Right lobe of liver (tissue), 6 donors: ENCODE results near the gene PEMT. TPM values are rescaled to one million over a fixed set of nuclear protein-coding genes. Genes with fewer than 3 reads are reported as not detected.

ENCODE experiments used
- ATAC-seq, 4 donors: fragments of 200-7000 bp; cut with Tn5 transposase; one replicate each; pipeline ENCODE4 v1.9.1; 2020; ENCODE audit warnings: mild to moderate bottlenecking in 4 of 4, moderate library complexity in 4 of 4
- DNase-seq, 3 donors: peaks; one replicate each; pipeline ENCODE4 v3.0.0-alpha.2; 2020
- H3K27ac ChIP-seq, 3 donors: fragments of 200-600 bp; one replicate each; pipeline ENCODE4 v1.8.0; 2022
- H3K27me3 ChIP-seq, 2 donors: fragments of 200-600 bp; one replicate each; pipeline ENCODE4 v1.8.0; 2022
- H3K36me3 ChIP-seq, 4 donors: fragments of 200-600 bp; sonication (generic) in 1 of 4; one replicate each; pipeline versions ENCODE4 v1.5.1 to v1.8.0; 2017 to 2022; ENCODE audit warnings: control low read depth in 1 of 4
- H3K4me1 ChIP-seq, 4 donors: fragments of 200-600 bp; sonication (generic) in 1 of 4; one replicate each; pipeline versions ENCODE4 v1.5.1 to v1.8.0; 2017 to 2022; ENCODE audit warnings: control low read depth in 1 of 4
- H3K4me3 ChIP-seq, 3 donors: fragments of 200-600 bp; one replicate each; pipeline ENCODE4 v1.8.0; 2022
- H3K9me3 ChIP-seq, 4 donors: fragments of 200-600 bp; sonication (generic) in 1 of 4; one replicate each; pipeline versions ENCODE4 v1.5.1 to v1.8.0; 2017 to 2022; ENCODE audit warnings: control low read depth in 1 of 4
- POLR2A ChIP-seq: fragments of 450-650 bp; IDR thresholded peaks from one replicate; pipeline ENCODE4 v1.6.1; 2017; ENCODE audit warnings: antibody characterized with exemption, mild to moderate bottlenecking
- WGBS: methylation state at CpG from one replicate; pipeline ENCODE4 v1.1.6; 2018; ENCODE audit warnings: low coverage, low lambda C conversion rate; ENCODE audit not compliant: insufficient coverage; ENCODE audit errors: missing lambda C conversion rate; 5-methylcytosine and 5-hydroxymethylcytosine counted together
- intact Hi-C, 2 donors: fragments of 100-400 bp; cut with DNase I; formaldehyde crosslinking; loops; one replicate each; pipeline versions ENCODE4 v1.11.2 to v1.14.1; 2022
- total RNA-seq, 6 experiments: library from RNA; depleted of rRNA in 2 of 6; stranded (reverse); fragments of >200 nt in 2 of 6; fragmentation: NEBNext Ultra II Directional in 3 of 6; extraction: Animal tissue kit (Norgen Biotek cat#: 25700) in 3 of 6; gene quantifications; one replicate each; pipeline versions ENCODE4 v1.1.0 to v1.2.4, GENCODE V29; 2016 to 2023
- TF ChIP-seq, protein P1 (sequence below), 4 donors: fragments of 200-600 bp in 3 of 4; fragments of 450-650 bp in 1 of 4; IDR thresholded peaks; one replicate each; pipeline versions ENCODE4 v1.5.1 to v1.8.0; 2016 to 2022; ENCODE audit warnings: antibody characterized with exemption in 4 of 4, mild to moderate bottlenecking in 2 of 4
- donor health status: DM: no; HTN: yes; CAD: no.
- donor health status: DM: no; HTN: no; CAD: no.
- donor health status: DM: no; HTN: no; CAD: no.
- donor health status: DM: no; HTN: yes; CAD: no.
- donor health status: DM: no; HTN: yes; CAD: no.

PEMT gene
- total RNA-seq, 6 experiments from 2014 or later, result 92.4 to 184 (median 170) TPM

DNA sequence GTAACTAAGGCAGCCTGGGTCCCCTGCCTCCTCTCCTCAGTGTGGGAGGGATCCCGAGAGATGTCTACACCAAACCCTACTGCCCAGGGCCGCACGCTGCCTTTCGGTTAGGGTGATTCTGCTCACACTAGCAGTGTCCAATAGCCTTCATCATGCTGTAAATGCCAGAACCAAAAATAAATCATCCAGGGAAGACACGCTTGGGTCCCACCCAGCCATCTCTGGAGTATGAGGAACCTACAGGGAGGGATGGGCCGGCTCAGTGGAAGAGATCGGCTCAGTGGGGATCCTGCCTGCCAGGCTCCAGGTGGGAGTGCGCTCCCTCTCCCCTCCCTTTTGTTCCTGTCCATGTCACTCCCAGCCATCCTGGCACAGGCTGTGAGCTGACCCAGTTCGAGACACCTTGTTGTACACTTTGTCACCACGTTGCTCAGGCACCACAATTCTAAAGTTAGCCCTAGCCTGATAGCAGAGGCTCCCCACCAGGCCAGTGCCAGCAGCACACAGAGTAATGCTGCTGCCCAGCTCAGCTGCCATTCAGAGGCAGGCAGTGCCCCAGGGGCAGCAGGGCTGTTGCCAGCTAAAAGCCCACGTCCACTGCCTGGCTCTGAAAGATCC lies 24.5 kb downstream of the PEMT start:
- peaks cover 0 to 96% (median 51%) of the 10 kb centered on the region in 4 donors for H3K4me1 ChIP-seq
- intact Hi-C loops, result loop anchor here in 1 of 2 donors (5.0 kb wide), 1 partner anchor 70 kb away; the partner anchor contains the start of gene RASD1
- no peak for TF ChIP-seq POLR2A
- TF ChIP-seq, protein P1, sequence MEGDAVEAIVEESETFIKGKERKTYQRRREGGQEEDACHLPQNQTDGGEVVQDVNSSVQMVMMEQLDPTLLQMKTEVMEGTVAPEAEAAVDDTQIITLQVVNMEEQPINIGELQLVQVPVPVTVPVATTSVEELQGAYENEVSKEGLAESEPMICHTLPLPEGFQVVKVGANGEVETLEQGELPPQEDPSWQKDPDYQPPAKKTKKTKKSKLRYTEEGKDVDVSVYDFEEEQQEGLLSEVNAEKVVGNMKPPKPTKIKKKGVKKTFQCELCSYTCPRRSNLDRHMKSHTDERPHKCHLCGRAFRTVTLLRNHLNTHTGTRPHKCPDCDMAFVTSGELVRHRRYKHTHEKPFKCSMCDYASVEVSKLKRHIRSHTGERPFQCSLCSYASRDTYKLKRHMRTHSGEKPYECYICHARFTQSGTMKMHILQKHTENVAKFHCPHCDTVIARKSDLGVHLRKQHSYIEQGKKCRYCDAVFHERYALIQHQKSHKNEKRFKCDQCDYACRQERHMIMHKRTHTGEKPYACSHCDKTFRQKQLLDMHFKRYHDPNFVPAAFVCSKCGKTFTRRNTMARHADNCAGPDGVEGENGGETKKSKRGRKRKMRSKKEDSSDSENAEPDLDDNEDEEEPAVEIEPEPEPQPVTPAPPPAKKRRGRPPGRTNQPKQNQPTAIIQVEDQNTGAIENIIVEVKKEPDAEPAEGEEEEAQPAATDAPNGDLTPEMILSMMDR (IDR thresholded peaks at IDR 0.05), result no peak
- H3K27ac ChIP-seq, result peak overlapping the region; percentile 61 to 94 (median 64)
- no peak for DNase-seq
- H3K9me3 ChIP-seq, result no peaks in the 10 kb centered on the region
- H3K27me3 ChIP-seq, result no peaks in the 10 kb centered on the region
- H3K4me3 ChIP-seq, result no peak overlapping the region
- 63% methylated on average over 7 of the region's 11 CpGs for WGBS
- ATAC-seq, result peak in 2 of 4 donors; percentile 5 to 7
- no peaks in the 10 kb centered on the region for H3K36me3 ChIP-seq

DNA sequence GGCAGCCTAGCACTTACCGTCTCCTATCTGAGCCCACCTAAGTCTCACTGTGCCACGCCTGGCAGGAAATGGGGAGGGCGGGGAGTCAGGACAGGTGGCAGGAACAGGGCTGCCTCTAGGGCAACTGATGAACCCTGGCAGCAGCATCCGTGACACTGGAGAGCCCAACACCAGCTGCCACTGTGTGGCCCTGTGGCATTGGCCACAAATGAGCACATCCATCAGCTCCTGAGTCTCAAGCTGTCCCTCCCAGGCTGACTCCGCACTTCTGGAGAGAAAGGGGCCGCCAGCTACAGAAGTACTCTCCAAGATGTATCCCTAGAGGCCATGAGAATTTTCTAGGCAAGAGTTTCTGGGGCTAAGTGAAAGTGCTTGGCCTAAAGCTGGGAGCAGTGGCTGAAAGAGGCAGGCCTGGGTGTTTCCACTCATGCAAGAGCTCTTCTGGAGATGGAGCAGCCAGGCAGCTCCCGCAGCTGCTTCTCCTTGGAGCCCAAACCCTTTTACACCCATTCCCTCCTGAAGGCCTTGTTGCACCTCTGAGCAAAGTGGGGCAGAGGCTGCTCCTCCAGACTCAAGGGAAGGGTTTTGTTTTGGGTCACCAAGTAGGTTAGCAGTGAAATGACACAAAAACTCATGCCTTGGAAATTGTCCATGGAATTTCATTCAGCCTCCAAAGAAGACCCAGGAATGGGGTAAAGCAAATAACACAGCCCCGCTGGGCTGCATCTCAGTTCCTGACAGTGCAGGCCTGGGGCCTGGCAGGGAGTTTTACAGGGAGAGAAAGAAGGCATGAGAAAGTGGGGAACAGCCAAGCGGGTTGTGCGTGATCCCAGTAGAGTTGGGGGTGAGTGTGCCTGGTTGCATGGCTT lies 25.8 kb downstream of the PEMT start:
- no peaks in the 10 kb centered on the region for H3K36me3 ChIP-seq

DNA sequence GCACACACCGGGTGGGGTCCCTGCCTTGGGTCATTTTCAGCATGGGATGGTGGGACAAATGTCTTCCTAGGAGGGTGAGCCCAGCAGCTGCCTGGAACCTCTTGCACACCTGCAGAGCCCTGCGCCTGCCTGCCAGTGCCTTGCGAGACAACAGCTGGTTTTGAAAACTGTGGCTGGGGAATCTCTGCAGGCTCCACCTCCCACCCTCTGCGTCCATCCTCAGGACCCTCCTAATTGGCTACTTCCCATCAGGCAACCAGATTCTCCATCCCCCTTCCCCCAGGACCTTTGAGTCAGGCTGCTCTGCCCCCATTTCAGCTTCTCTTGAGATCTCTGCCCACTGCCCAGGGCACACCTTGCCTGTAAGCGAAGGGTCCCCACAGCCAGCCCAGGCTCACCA lies 26.6 kb downstream of the PEMT start:
- H3K27ac ChIP-seq, result peak overlapping the region in 2 of 3 donors; percentile 64 to 94

More for the DNA sequence above, 25.8 kb downstream of the PEMT start:
- intact Hi-C loops, result loop anchor here in 1 of 2 donors (5.0 kb wide), 1 partner anchor 68 kb away; the partner anchor contains the start of gene RASD1
- no peak overlapping the region for H3K4me3 ChIP-seq
- H3K4me1 ChIP-seq, result peaks cover 0 to 95% (median 47%) of the 10 kb centered on the region in 4 donors
- no peak for DNase-seq
- WGBS, result 63% methylated on average over 4 of the region's 10 CpGs
- no peak for ATAC-seq
- TF ChIP-seq, protein P1 (IDR thresholded peaks at IDR 0.05), result no peak
- TF ChIP-seq POLR2A, result no peak
- H3K27ac ChIP-seq, result peak overlapping the region in 2 of 3 donors; percentile 64 to 94
- H3K9me3 ChIP-seq, result no peaks in the 10 kb centered on the region
- H3K27me3 ChIP-seq, result no peaks in the 10 kb centered on the region

DNA sequence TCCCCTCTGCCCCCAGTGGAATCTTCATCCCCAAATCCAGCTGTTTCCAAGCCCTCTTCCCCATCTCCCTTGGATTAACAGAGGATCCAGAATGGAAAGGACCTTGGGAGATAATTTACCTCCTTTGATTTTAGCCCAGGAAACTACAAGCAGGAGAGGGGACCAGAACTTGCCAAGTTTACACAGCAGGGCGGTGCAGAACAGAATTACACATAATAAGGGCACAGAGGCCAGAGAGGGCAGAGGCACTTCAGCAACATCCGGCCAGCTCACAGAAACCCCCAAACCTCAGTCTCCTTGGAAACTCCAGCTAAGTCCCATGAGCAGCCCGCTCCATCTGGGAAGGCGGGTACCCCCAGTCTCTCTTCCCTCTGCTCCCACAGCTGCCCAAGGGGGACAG lies 27.2 kb downstream of the PEMT start:
- peak overlapping the region in 2 of 3 donors; percentile 84 to 94 for H3K27ac ChIP-seq
- H3K4me1 ChIP-seq, result peaks cover 0 to 95% (median 46%) of the 10 kb centered on the region in 4 donors
- no peak overlapping the region for H3K4me3 ChIP-seq
- TF ChIP-seq POLR2A, result peak; percentile 7
- TF ChIP-seq, protein P1 (IDR thresholded peaks at IDR 0.05), result no peak
- no peaks in the 10 kb centered on the region for H3K36me3 ChIP-seq
- no peaks in the 10 kb centered on the region for H3K27me3 ChIP-seq
- WGBS, result 20% methylated on average over 1 of the region's 4 CpGs
- intact Hi-C loops, result loop anchor here in 1 of 2 donors (5.0 kb wide), 1 partner anchor 37 kb away; no protein-coding TSS in a partner anchor
- no peak for DNase-seq
- H3K9me3 ChIP-seq, result no peaks in the 10 kb centered on the region
- ATAC-seq, result no peak

More for the DNA sequence above, 26.6 kb downstream of the PEMT start:
- DNase-seq (no peak), ATAC-seq (no peak)
- no peaks in the 10 kb centered on the region for H3K9me3 ChIP-seq
- H3K27me3 ChIP-seq, result no peaks in the 10 kb centered on the region
- WGBS, result 100% methylated on average over 1 of the region's 5 CpGs
- intact Hi-C loops, result loop anchor here (5.0 kb wide), 2 partner anchors 38 to 68 kb away; partner anchors contain the start of gene RASD1 (in 1 of the 2)
- no peak overlapping the region for H3K4me3 ChIP-seq
- peaks cover 0 to 95% (median 46%) of the 10 kb centered on the region in 4 donors for H3K4me1 ChIP-seq
- H3K36me3 ChIP-seq, result no peaks in the 10 kb centered on the region
- TF ChIP-seq POLR2A, result no peak
- TF ChIP-seq, protein P1 (IDR thresholded peaks at IDR 0.05), result no peak
